Measurements from ENCODE around the gene IFIH1. TPM values are rescaled to one million over a fixed set of nuclear protein-coding genes. Genes with fewer than 3 reads are reported as not detected.

Gene IFIH1
- total RNA-seq = 3.1 and 3.9 TPM in 2 replicates

DNA sequence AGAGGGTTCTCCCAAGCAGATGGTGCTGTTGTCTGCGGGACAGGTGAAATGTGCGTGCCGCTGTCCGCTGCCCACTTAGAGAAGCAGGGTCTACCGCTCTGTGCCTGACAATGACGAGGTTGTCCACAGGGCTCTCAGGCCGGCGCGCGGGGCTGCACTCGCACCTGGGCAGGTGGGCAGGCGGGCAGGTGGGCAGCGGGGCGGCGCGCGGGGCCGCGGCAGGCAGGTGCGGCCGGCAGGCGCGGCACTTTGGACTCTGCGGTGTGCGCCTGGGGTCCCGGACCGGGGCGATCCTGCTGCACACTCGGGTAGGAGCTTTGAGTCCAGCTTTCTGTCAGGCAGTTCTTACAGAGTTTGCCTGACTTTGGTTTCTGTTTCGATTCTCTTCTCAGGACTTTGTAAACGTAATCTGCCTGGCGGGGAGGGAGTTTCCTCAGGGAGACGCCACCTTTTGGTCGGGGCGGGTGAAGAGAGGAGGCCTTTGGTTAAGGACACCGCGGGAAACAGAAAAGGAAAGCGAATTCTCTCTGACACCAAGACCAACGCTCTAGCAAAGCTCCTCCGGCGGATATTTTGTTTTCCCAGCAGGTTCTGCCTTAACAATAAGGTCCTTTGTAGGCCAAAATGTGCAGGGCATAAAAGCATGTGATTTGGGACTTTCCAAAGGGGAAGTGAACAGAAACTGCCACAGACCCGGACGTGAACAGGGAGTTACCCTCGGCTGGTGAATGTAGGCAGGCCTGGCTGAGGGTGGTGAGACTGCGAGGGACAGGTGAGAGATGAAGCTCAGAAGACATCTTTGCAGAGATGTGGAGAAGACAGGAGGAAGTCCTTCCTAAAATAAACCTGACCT, at the start of gene IFIH1:
Gene IFIH1 (minus strand): TSS at position 357 of the 853 bp plus-strand sequence. CDS start 377 bp downstream, outside the sequence.

DNA sequence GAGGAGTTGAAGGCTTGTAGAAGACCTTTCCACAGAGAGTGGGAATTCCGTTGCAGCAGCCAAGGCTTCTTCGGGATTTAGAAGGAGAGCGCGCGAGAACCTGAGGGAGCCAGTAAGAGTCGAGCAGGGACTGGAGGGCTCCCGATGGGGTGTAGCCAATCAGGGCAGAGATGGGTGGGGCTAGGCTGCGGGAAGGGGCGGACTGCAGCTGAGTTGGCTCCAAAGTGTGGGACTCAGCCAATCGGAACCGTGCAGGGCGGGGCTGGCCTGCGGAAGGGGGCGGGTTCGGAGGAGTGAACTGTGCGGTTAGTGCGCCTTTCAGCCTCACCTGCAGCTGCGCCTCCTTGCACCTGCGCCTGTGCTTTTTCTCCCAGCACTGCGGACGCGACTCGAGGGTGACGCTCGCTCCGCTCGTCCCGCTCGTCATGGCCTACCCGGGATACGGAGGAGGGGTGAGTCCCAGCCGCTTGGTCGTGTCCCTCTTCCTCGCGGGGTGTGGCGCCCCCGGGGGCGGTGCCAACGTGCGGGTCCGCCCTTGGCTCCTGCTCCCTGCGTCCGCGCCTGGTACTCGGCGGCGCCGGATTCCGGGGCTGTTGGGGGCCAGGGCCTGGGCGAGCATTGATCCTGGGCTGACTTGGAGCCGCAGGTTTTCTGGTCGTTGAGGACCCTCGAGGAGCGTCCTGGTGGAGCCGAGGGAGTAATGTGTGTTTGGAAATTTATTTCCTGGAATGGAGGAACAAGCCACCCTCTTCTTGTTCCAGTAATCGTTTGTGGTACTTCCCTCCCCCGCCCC, 25.5 kb upstream of the IFIH1 start, which contains the start of gene GCA:
Gene GCA (plus strand): TSS at position 309 of the 793 bp plus-strand sequence. CDS start 117 bp downstream, at position 426.

DNA sequence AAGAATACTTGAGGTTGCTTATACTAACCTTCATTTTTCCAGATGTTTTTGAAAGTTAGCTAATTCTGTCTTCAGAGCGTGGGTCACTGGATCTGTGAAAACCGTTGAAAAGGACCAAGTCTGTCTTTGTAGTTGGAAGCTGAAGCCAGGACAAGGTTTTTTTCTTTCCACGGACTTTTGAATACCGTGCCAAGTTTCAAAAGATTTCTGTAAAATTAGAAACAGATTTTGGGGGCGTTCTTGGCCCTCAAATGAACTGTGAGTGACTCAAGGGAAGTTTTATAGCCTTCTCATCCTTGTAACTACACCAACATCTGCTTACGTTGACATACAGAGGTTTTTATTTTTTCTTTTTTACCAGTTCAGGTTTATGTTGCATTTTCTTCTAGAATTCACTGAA, 75.2 kb downstream of the IFIH1 start, which contains the start of gene FAP:
Gene FAP (minus strand): TSS at position 152 of the 400 bp plus-strand sequence. CDS start 118 bp downstream, at position 34.

Other genes starting within 250 kb of the IFIH1 start
- gene DPP4, start 244.5 kb downstream of the IFIH1 start, total RNA-seq = 64.8 and 67.2 TPM in 2 replicates
- gene GCG, start 166.4 kb downstream of the IFIH1 start, total RNA-seq = not detected in 2 replicates
- gene FAP, start 75.2 kb downstream of the IFIH1 start, total RNA-seq = 5.1 and 12.8 TPM in 2 replicates
- gene GCA, start 25.4 kb upstream of the IFIH1 start, total RNA-seq = 0.36 and 9.9 TPM in 2 replicates

All from cardiac atrium fibroblast (primary cell).